NCI-H1105 treated with DMSO at 0.1 percent for 48 hours (cell line): ENCODE measurements around the gene SASH1.
A peak's percentile ranks its signal among the peaks of the same experiment; 100 is the strongest.

Experiments
- DNase-seq: peaks from one replicate; lab custom pipeline; 2025; lab: John Stamatoyannopoulos, UW

SASH1 gene

DNA sequence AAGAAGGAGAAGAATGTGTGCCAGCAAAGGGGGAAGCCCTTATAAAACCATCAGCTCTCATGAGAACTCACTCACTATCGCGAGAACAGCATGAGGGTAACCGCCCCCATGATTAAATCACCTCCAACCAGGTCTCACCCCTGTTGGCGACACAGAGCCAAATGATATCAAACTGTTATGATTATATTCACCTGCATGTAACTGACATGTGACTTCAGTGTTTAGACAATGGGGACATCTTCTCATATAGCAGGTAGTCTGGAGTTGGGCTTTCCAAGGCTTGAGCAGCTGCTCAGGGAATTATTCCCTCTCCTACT, 115.2 kb downstream of the SASH1 start:
- no peak for DNase-seq

DNA sequence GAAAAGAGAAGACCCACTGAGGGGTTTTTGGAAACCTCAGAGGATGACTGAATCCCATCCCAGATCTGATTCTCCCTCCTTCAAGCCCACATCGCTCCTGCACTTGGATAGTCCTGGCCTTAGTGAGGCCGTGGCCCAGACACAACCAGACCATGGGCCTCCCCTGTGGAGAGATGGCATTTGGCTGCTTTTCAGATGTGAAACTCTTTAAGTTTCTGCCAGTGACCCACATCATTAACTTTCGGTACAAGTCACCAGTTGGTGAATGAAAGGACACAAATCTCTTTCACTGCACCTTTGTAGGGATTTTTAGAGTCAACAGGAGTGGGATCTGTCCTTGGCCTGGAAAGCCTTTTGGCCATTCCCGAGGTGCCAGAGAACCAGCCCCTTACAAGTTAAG, 116.6 kb downstream of the SASH1 start:
- no peak for DNase-seq

- no peak for DNase-seq
These were observed 118.4 kb downstream of the SASH1 start for GRCh38 chr6:148460876-148461646.

DNA sequence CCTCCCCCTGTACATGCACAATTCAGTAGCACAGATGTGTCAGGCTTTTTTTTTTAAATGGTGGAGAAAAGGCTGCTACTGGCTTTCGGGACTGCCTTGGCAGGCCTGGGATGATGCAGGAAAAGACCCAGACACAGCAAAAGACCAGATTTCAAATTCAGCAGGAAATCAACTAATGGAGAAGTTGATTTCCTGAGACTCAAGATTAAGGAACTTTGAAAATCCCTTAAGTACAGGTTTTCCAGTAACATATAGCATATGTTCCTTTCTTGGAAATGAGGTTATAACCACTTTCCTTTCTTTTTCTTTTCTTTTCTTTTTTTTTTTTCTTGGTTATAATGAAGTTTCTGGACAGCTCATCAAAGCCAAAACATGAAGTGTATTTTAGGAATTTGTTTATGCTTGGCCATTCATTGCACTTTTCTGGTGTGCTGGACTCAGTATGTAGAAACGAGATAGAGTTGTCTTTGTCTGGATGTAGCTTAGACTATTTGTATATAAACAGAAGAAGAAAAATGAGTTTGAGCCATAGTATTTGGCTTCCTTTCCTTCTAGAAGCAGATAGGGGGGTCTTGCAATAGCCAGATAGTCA, 119.4 kb downstream of the SASH1 start:
- no peak for DNase-seq

DNA sequence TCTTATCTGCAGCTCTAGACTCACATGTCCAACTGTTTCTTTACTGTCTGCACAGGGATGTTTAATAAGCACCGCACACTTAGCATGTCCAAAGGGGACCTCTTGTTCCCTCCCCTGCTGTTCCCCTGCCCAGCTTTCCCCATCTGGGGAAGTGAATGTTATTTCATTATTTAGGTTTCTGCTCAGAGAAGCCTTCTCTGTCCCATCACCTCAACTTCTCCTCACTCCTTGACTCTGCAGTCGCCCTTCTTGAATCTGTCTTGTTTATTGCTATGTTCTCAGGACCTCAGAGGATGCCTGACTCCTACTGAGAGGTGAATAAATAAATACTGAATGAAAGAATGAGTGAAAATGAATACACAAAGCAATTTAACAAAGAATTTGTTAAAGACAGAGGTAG, 121.0 kb downstream of the SASH1 start:
- no peak for DNase-seq

- peak; percentile 52 for DNase-seq
These were observed 121.8 kb downstream of the SASH1 start for GRCh38 chr6:148464319-148465010.

DNA sequence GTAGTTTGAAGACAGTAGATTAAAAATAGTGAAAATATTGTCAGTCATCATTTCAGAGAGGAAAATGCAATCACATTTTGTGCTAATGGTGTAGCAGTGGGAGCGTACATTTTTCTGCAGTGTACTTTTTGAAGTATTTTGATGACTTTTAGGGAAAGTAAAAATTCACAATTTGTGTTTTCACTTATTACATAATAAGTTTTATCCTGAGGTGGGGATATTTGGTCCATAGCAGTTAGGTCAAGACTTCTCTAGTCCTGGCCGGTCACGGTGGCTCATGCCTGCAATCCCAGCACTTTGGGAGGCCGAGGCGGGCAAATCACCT, 122.3 kb downstream of the SASH1 start:
- DNase-seq: no peak

DNA sequence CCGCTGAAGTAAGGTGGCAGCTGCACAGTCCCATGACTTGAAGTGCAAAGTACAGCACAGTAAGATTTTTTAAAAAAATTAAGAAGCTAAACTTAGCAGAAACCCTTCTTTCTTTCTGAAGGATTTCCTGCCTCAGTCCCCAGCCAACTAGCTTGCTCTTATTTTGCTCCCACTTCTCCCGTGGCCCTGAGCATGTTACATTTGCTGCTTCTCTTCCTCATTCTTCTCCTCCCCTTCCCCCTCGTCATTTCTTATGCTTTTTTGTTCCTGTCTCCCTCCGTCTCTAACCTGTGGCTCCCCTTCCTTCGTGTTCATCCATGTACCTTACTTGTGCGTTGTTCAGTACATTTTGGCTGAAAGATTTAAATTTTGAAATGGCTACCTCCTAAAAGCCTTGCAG, 123.0 kb downstream of the SASH1 start:
- DNase-seq: no peak

DNA sequence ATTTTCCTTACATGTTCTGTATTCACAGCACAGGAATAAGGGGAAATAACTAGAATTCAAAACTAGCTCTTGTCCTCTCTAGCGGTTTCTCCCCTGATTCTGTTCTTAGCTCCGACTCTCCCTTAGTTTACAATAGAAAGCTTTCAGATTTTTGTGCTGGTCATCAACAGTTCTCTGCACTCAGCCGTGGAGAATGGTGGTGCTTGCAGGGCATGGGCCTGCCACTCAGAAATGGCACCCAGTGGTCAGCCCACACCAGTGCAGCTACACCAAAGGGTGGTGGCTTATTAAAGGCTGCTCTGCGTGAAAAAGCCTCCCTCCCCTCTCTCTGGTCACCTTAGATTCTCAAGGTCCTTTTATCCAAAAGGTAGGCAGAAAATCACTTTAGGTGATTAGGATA, 123.5 kb downstream of the SASH1 start:
- DNase-seq: no peak

GRCh38 chr6:148467926-148468325, 125.3 kb downstream of the SASH1 start:
- DNase-seq: no peak

- DNase-seq: no peak
These were observed 127.5 kb downstream of the SASH1 start for GRCh38 chr6:148470156-148470555.

GRCh38 chr6:148470606-148471465, 128.2 kb downstream of the SASH1 start:
- no peak for DNase-seq

GRCh38 chr6:148471624-148472159, 129.1 kb downstream of the SASH1 start:
- no peak for DNase-seq

DNA sequence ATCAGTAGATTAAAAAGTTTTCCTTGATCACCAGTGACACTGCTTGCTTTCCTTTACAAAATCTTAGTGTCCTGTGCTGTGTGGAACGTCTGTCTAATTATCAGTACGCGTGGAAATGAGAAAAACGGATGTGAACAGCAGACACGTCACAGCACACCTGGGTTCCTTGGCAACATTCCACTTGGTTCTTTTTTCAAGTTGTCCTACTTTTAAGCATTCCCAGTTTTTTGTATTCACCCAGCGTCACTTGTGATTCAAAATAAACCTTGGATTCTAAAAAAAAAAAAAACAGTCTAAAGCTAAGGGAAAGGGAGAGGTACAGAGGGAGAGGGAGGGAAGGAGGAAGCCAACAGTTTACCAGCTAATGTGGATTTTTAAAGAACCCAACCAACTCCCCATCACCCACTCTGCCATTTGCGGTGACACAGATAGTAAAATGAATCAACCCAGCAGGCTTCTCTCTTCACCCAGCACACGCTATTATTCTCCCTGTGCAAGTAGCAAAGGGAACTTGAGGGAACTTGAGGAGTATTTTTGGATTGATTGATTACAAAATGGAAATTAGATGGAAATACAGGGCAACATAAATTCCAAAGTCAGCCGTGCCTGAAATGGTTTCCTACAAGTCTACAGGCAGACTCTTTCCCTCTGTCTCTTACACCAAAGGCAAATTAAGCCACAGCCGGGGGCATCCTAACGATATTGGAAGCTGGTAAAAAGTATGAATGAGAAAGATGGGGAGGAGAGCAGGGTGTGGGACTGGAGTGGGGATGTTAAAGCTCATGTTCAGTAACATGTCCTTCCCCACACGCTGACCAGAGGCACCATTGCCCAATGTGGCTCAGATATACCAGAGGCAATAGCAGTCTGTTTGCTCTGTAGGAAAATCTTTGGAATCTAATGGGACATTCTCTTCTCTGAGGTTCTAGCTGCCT, 129.8 kb downstream of the SASH1 start:
- no peak for DNase-seq

DNA sequence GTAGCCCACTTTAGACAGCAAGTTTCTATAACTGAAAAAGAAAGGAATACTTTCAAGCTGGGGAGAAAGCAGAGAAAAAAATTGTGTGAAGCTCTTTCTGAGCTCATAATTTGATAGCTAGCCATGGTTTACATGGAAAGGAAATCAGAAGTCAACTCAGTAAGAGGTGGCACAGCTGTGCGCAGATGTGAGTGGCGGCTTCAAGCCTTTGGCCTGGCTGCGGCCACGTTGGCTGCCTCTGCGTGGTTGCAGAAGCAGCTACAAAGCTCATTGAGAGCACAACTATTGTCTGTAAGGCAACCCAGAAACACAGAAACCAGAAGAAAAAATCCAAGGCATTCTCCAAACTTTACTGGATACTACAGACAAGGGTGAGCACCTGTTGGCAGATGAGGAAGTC, 136.9 kb downstream of the SASH1 start:
- DNase-seq: no peak

DNA sequence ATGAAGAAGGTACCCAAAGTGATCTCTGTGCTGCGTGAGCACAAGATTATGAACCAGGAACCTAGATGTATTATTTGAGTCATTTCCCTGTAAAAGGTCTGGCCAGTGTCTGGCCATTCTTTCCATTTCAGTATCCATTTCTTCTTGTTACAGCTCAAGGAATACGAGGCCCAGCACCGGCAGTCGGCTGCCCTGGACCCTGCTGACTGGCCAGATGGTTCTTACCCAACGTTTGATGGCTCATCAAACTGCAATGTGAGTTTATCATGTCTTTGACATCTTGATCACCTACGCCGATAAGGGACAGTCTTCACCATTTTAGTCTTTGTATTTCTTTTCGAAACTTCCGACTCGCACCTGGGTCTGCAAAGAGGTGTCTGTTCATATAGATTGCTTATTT, 144.8 kb downstream of the SASH1 start:
- no peak for DNase-seq

- no peak for DNase-seq
These were observed 149.1 kb downstream of the SASH1 start for GRCh38 chr6:148491638-148492251.

GRCh38 chr6:148492654-148493290, 150.1 kb downstream of the SASH1 start:
- no peak for DNase-seq

- no peak for DNase-seq
These were observed 150.8 kb downstream of the SASH1 start for GRCh38 chr6:148493424-148493823.

- DNase-seq: no peak
These were observed 151.6 kb downstream of the SASH1 start for GRCh38 chr6:148494226-148494625.
